HEK293T (cell line): ENCODE data around the gene DYNC1I1.

Experiments
- ARNT ChIP-seq: fragments of 450-650 bp; IDR thresholded peaks from 2 replicates; pipeline ENCODE4 v1.6.1; 2017; ENCODE audit warnings: mild to moderate bottlenecking
- SP1 ChIP-seq: fragments of 450-650 bp; IDR thresholded peaks from 2 replicates; pipeline ENCODE4 v1.6.1; 2017
- SUZ12 ChIP-seq: fragments of 450-650 bp; IDR thresholded peaks from 2 replicates; pipeline ENCODE4 v1.6.1; 2016; ENCODE audit warnings: mild to moderate bottlenecking
- ZNF384 ChIP-seq: fragments of 450-650 bp; IDR thresholded peaks from 2 replicates; pipeline ENCODE4 v1.6.1; 2016

DNA sequence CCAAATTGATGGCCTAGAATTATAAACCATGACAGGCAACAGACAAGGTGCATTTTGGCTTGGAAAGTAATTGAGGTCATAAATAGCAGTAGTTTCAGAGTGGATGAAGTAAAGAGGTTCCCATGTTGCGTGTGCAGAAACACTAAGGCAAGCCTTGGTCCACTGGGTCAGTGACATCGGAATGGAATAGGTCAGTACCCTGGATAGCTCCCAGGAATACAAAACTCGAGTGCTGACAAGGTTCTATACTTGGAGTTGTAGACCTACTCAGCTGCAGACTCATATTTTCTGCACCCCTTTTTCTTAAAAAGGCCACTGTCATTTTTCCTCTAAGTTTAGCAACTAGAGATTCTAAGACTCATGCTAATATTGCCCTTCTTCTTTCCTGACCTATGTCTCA lies 132.8 kb downstream of the DYNC1I1 start:
- TF ChIP-seq ZNF384 (no peak), ARNT (no peak), SP1 (no peak), SUZ12 (no peak)
